Stimulated activated naive CD4-positive, alpha-beta T cell treated with Interleukin-2 at 50 U/mL for 16 hours (primary cell): ENCODE measurements around the gene CD59.

Source experiments
- DNase-seq: peaks from one replicate; lab custom pipeline; 2025; lab: John Stamatoyannopoulos, UW

Gene CD59

GRCh38 chr11:33736148-33736812 lies at the start of gene CD59:
CD59 (minus strand) TSS chr11:33736423; CDS start chr11:33722445, 13,978 bp downstream.
- DNase-seq, result peak; percentile 86

GRCh38 chr11:33785609-33786008 lies 49.4 kb upstream of the CD59 start:
- no peak for DNase-seq

GRCh38 chr11:33779849-33780528 lies 43.8 kb upstream of the CD59 start:
- DNase-seq, result no peak

GRCh38 chr11:33778675-33779074 lies 42.5 kb upstream of the CD59 start:
- DNase-seq, result no peak

- no peak for DNase-seq
Observed at GRCh38 chr11:33777906-33778305, 41.7 kb upstream of the CD59 start.

- no peak for DNase-seq
Observed at GRCh38 chr11:33775832-33776470, 39.7 kb upstream of the CD59 start.

- DNase-seq, result no peak
Observed at GRCh38 chr11:33775467-33775807, 39.2 kb upstream of the CD59 start.

- no peak for DNase-seq
Observed at GRCh38 chr11:33774736-33775466, 38.7 kb upstream of the CD59 start.

GRCh38 chr11:33773987-33774735 lies 37.9 kb upstream of the CD59 start, which contains the start of gene FBXO3:
FBXO3 (minus strand) TSS chr11:33774520; CDS start chr11:33774497, 23 bp downstream.
- DNase-seq, result peak; percentile 84

GRCh38 chr11:33773404-33773986 lies 37.3 kb upstream of the CD59 start:
- peak; percentile 22 for DNase-seq

- DNase-seq, result no peak
Observed at GRCh38 chr11:33772870-33773269, 36.6 kb upstream of the CD59 start.

GRCh38 chr11:33772300-33772699 lies 36.1 kb upstream of the CD59 start:
- no peak for DNase-seq

- no peak for DNase-seq
Observed at GRCh38 chr11:33770236-33770635, 34.0 kb upstream of the CD59 start.

GRCh38 chr11:33769542-33769941 lies 33.3 kb upstream of the CD59 start:
- DNase-seq, result no peak

- no peak for DNase-seq
Observed at GRCh38 chr11:33767624-33768023, 31.4 kb upstream of the CD59 start.

- no peak for DNase-seq
Observed at GRCh38 chr11:33766085-33766484, 29.9 kb upstream of the CD59 start.

GRCh38 chr11:33761471-33761870 lies 25.2 kb upstream of the CD59 start:
- no peak for DNase-seq

- no peak for DNase-seq
Observed at GRCh38 chr11:33753304-33753967, 17.2 kb upstream of the CD59 start.

- DNase-seq, result no peak
Observed at GRCh38 chr11:33751878-33752277, 15.7 kb upstream of the CD59 start.

GRCh38 chr11:33747979-33748378 lies 11.8 kb upstream of the CD59 start:
- DNase-seq, result no peak

- DNase-seq, result no peak
Observed at GRCh38 chr11:33743291-33743690, 7.1 kb upstream of the CD59 start.
